Measurements from ENCODE around the gene TAAR5.
"Not testable (repeated sequence)": the region's sequence is repeated elsewhere in the genome, so short reads cannot be mapped to it uniquely, and the experiment has no call there.

TAAR5 gene, protein sequence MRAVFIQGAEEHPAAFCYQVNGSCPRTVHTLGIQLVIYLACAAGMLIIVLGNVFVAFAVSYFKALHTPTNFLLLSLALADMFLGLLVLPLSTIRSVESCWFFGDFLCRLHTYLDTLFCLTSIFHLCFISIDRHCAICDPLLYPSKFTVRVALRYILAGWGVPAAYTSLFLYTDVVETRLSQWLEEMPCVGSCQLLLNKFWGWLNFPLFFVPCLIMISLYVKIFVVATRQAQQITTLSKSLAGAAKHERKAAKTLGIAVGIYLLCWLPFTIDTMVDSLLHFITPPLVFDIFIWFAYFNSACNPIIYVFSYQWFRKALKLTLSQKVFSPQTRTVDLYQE

DNA sequence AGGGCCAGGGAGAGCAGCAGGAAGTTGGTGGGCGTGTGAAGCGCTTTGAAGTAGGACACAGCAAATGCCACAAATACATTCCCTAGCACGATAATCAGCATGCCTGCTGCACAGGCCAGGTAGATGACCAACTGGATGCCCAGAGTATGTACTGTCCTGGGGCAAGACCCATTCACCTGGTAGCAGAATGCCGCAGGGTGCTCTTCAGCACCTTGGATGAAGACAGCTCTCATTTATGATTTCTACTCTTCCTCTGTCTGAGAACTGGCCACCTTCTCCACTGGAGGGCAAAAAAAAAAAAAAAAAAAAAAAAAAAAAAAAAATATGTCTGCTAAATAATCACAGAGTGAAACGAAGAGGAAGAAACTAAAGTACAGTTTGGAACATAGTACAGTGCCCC is at the start of gene TAAR5:
Gene TAAR5 (minus strand): TSS at position 288 of the 400 bp plus-strand sequence. CDS start 55 bp downstream, at position 233.
- DNase-seq (ENCODE audit: low read depth), result no peak

DNA sequence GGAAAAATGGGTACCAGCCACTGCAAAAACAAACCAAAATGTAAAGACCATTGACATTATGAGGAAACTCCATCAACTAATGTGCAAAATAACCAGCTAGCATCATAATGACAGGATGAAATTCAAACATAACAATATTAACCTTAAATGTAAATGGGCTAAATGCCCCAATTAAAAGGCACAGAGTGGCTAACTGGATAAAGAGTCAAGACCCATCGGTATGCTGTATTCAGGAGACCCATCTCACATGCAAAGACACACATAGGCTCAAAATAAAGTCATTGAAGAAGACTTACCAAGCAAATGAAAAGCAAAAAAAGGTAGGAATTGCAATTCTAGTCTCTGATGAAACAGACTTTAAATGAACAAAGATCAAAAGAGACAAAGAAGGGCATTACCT is 47.6 kb upstream of the TAAR5 start:
- not testable (repeated sequence) for DNase-seq (ENCODE audit: low read depth)

DNA sequence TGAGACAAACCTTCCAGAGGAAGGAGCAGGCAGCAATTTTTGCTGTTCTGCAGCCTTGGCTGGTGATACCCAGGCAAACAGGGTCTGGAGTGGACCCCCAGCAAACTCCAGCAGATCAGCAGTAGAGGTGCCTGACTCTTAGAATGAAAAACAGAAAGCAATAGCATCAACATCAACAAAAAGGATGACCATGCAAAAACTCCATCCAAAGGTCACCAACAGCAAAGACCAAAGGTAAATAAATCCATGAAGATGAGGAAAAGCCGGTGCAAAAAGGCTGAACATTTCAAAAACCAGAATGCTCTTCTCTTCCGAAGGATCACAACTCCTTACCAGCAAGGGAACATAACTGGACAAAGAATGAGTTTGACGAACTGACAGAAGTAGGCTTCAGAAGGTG is 46.4 kb upstream of the TAAR5 start:
- DNase-seq (ENCODE audit: low read depth), result not testable (repeated sequence)

DNA sequence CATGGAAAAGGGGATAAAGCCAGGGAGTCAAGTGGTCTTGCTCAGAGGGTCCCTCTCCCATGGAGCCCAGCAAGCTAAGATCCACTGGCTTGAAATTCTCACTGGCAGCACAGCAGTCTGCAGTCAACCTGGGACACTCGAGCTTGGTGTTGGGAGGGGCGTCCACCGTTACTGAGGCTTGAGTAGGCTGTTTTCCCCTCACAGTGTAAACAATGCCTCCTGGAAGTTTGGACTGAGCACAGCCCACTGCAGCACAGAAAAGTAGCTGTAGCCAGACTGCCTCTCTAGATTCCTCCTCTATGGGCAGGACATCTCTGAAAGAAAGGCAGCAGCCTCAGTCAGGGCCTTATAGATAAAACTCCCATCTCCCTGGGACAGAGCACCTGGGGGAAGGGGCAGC is 45.7 kb upstream of the TAAR5 start:
- not testable (repeated sequence) for DNase-seq (ENCODE audit: low read depth)

DNA sequence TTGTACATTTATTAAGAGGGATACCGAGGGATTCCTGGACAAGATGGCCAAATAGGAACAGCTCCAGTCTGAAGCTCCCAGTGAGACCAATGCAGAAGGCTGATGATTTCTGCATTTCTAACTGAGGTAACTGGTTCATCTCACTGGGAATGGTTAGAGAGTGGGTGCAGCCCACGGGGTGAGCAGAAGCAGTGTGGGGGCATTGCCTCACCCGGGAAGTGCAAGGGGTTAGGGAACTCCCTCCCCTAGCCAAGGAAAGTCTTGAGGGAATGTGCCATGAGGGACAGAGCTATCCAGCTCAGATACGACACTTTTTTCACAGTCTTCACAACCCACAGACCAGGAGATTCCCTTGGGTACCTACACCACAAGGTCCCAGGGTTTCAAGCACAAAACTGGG is 45.3 kb upstream of the TAAR5 start:
- no peak for DNase-seq (ENCODE audit: low read depth)

DNA sequence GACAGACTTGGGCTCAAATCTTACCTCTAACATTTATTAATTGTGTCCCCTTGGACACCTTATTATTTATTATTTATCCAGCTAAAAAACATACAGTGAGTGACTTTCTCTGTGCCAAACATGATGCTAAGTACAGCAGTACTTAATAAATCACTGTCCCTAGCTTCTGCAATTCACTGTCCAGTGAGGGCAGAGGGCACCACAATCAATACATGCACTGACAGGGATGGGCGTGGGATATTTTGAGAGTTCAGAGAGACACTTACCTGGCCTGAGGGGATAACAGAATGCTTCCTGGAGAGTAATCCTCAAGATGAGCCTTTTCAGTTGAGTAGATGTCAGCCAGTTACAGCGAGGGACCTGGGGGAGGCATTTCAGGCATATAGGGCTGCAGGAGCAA is 43.8 kb upstream of the TAAR5 start:
- no peak for DNase-seq (ENCODE audit: low read depth)

DNA sequence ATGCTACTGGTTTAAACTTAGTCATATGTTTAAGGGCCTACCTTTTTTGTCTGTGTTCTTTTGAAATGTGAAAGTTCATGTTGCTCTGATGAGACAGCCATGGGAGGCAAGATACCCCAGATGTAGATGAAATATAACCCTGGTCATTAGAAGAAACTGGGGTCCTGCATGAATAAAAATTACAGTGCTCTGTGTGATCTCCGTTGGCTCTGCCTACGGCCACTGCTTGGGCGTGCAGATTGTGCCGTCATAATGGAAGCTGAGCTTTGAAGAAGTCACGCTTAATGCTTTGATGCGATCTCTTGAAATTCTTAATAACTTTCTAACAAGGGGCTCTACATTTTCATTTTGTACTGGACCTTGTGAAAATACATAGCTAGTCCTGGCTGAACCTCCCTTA is 34.6 kb upstream of the TAAR5 start, which contains the start of gene TAAR2:
Gene TAAR2 (minus strand): TSS at position 101 of the 400 bp plus-strand sequence. CDS start 0 bp downstream, at position 101.
- DNase-seq (ENCODE audit: low read depth), result no peak

DNA sequence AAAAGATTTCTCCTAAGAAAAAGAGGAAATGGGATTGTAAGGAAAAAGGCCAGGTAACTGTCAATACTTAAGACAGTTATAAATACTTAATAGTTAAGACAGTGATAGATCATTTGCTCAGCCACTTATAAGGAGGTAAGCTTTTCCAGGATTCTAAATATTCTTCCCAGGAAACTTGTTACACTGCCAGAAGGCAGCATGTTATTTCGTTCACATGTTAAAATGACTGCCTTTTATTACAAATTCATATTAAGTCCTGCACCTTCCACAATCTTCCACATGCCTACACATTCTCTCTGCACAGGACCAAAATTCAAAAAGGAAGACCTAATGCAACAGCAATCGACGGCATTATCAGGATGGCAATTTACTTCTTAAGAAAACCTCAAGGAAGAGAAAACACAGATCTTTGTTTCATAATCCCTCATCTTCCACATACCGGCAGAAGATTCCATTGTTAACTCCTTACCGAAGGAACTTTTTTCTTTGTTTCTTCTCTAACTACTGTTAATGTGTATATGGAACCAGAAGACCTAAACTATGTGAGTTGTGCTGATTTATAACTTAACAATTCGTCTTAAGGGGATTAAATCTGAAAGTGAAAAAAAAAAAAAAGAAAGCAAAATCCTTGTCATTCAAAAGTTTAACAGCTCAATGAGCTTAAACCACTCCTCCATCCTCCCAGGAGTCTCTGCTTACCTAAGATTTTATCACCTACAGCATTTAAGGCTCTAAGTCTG is 33.7 kb upstream of the TAAR5 start:
- DNase-seq (ENCODE audit: low read depth), result no peak

DNA sequence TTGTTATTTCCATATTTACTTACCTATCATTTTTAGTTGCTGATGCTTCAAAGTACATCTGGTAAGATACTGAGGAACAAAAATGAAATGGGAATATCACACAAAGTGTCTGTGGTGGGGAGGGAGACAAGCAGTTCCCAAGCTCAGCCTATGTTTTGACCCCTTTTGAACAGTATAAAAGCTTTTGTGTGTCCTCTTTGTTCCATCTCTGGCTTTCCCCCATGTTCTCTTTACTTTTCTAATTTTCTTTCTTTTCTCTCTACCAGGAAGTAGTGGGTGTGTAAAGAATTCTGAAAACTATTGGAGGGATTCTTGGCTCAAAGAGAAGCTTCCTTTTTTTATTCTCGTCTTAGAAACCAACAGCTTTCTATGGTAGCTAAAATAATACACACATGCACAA is 27.1 kb upstream of the TAAR5 start:
- no peak for DNase-seq (ENCODE audit: low read depth)

DNA sequence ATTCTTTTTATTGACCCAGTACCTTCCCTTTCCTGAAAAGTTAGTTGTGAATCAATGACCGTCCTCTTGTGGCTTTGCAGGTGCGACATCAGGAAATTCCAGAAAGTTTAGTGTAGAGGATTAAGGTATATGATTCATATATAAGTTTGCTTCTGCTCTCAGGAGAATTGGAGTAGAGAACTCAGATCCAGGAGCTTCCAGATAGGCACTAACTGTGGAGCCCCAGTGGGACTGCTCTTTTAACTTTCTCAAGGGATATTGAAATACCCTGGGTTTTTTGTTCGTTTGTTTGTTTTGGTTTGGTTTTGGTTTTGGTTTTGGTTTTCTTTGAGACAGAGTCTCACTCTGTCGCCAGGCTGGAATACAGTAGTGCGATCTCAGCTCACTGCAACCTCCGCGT is 25.0 kb upstream of the TAAR5 start:
- DNase-seq (ENCODE audit: low read depth), result peak; percentile 45

DNA sequence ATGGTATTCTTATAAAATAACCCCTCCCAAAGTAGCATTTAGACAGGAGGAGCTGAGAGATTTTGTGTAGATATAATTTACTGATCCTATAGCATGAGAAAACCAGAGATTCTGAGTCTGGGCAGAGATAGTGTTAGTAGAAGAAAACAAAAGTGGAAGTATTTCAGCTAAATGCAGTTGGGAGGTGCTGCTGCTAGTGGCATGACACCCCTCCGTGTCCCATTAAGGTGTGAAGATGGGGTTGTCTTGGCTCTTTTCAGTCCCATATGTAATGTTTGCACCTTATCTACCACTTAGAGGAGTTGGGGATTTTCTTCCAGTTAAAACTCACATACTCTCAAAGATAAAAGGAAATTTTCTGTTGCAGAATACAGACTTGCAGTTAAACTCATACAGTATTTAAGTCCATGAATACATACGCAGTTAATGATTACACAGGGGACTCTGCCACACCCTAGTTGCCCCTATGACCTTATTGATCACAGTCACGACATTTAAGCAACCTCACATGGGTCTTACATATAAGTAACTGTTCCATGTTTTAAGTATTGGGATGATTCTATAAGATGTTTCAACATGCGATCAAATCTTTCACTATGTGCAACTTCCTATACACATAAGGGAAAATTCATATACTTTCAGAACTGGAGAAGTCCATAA is 23.0 kb upstream of the TAAR5 start:
- DNase-seq (ENCODE audit: low read depth), result no peak

DNA sequence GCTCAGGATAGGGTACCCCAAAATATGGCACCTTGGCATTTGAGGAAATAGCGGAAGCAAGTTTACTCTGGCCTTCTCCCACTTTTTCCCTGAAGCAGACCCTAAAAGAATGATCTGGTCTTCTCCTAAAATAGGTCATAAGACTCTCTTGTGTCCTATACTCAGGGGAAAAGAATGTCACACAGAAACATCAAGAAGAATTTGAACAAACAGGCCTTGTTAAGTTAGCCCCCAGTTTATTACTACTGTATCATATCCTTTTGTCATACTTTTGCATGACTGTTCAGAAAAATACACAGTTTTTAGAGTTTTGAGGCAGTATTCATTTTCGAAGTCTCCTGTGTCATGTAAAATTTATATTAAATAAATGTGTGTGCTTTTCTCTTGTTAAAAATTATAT is 22.1 kb upstream of the TAAR5 start:
- DNase-seq (ENCODE audit: low read depth), result no peak

DNA sequence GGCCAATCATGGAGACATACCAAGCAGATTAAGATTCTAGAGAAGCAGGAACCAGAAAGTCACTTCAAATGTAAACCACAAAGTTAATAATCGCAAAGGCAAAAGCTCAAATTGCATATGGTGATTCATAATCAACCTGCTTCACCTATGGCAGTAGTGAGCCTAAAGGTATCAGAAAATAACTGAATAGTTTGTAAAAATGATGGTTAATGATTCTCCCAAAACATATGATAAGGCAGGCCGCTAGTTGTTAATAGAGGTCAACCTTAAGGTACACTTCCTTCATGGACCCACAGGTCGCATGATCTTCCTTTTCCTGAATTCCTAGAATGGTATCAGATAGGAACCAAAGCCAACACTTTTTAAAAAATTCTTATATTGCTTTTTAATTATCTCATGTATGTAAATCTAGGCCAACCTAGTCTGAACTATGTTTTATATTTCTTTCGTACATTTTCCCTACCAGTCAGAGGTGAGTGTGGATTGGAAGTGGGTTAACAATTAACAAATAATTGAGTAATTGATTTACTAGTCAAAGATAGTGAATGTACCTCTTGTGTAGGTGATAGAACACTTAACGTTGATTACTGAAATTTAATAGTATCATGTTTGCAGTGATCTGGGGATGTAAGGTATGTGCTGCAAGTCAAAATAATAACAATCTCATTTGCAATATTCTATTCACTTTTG is 18.1 kb upstream of the TAAR5 start:
- DNase-seq (ENCODE audit: low read depth), result no peak

DNA sequence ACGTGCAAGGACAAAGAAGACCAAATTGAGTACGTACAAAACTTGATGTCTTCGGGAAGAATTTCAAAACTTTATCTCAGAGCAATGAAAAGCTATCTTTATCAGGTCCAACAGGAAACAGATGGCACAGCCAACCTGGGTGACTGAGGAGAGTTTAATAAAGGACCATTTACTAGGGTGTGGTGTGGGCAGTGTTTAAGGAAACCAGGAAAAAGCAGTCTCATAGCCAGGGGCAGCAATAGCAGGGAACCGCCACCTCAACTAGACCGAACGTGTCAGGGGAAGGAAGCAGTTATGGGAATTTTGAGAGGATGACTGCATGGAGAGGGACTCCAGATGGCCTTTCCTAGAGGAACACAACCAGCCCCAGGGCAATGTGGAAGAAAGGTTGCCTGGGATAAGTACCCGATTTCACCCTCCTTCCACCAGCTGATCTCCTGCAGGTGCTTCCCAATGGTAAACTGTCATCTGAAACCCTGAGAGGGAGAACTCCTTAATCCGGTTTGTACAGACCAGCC is 15.2 kb upstream of the TAAR5 start:
- no peak for DNase-seq (ENCODE audit: low read depth)

DNA sequence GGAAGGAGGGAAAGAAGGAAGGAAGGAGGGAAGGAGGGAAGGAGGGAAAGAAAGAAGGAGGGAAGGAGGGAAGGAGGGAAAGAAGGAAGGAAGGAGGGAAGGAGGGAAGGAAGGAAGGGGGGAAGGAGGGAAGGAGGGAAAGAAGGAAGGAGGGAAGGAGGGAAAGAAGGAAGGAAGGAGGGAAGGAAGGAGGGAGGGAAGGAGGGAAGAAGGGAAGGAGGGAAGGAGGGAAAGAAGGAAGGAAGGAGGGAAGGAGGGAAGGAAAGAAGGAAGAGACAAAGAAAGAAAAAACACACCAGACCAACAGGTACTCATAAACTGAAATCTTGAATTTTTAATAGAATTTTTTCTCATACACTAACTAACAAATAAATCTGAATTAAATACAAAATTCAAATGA is 11.4 kb upstream of the TAAR5 start:
- not testable (repeated sequence) for DNase-seq (ENCODE audit: low read depth)

DNA sequence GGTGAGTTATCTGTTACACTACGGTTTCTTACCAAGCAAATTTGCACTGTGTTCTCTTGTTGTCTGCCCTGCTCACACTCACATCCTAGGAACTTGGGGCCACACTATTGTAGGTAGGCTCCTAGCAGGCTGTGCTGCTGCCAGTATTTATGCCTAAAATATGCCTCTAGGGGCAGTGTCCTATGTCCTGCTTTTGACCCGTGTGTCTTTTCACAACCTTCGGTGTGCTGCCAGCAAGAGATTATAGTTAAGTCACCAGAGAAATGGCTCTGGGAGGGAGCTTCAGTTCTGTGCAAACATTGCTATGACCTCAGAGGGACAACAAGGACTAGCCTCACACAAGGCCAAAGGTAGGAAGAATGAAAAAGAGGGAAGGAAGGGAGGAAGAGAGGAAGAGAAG is 8.9 kb upstream of the TAAR5 start:
- peak; percentile 38 for DNase-seq (ENCODE audit: low read depth)

DNA sequence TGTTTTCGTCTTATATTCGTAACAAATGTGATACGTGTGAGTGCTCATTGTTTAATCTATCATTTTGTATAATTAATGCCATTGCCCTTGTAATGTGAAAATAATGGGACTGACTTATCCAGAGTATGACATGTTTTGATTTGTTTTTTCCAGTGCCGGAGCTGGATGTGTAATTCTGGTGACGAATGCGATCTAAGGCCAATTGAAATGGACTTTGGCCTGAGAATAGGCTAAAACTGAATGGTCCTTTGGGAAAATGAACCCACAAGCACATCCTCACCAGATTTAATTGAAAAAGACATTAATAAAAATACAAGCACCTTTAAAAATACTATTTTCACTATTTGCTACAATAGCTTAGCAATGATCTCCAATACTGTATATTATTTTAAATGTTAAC is 6.7 kb upstream of the TAAR5 start:
- no peak for DNase-seq (ENCODE audit: low read depth)

DNA sequence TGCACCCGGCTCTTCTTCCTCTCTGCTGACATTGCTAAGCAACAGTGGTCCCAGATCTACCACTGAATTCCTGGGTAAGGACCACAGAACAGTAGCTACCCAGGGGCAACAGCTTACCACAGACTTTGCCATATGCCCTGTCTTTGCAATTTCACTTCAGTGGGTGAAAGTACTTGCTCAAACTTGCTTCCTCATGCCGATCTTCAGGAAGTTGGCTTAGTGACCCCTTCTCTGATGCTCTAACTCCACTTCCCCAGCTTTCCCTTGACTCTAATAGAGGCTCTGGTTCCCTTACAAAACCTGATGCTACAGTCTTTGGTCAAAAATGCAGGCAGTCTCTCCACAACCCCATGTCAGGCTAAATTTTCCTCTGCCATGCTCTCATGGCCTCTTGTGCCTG is 3.3 kb upstream of the TAAR5 start:
- no peak for DNase-seq (ENCODE audit: low read depth)

DNA sequence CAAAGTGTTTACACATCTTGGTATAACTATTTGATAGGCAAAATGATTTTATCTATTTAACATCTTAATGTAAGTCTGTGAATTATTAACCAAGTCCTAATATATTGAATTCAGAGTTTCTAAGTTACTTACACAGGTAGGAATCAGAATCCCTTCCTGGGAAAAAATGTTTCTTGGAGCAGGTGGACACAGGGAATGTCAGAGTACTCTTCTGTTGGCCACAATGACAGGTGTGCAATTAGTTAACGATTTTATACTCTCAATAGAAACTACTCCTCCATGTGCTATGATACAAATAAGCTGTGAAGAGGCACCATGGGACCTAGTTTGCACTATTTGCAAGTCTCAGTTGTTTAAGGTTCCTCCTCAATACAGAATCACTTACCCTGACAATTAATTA is 821 bp upstream of the TAAR5 start:
- DNase-seq (ENCODE audit: low read depth), result no peak

DNA sequence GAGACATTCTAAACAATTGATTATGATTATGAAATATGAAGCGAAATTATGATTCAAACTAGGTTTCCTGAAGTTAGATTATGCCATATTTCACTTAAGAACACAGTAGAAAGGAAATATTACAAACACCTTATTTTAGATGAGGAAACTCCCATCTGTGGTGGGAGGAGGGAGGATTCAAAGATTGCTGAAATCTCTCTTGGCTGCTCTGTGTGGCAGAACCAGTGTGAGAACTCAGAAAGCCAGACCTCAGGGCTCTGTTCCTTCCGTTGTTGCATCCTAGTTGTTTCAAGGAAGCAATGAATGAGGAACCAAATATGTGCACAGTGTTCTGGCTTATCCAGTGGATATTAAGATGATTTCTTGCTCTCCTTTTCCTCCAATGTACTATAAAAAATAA is 2.1 kb downstream of the TAAR5 start:
- no peak for DNase-seq (ENCODE audit: low read depth)

DNA sequence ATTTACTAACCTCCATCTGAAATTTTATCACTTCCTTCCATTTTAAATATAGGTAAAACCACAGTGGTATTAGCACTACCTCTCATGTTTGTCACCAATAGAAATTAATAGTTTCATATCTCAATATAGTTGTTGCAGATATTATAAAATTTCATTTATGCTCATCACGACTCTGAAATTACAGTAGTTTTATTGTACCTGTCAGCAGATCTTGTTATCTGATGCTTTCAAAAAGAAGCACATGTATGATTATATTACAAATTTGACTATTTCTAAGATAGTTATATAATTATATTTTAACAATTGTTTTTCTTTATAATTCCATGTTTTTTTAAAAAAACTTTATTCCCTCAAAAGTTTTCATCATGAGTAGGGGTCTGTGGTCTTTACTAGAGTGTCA is 4.8 kb downstream of the TAAR5 start:
- no peak for DNase-seq (ENCODE audit: low read depth)

DNA sequence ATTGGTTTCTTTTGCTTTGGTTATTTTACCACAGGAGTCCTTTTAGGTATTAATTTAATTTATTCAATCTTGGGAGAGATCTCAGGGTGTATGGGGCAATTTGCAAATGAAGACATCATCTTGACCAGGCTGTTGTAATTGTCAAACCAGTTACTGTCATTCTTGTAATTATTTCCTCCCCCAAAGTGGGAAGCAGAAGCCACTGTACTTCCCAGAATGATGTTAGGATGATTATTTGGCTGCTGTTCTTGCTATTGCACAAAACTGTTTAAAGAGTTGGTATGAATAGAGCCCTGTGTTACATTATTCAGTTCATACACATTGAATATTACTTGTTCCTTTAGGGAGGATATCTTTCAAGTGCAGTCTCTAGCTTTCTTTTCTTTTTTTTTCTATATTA is 17.8 kb downstream of the TAAR5 start:
- no peak for DNase-seq (ENCODE audit: low read depth)
